OCI-LY1 (cell line): ENCODE results near the gene TYK2.

Experiments used
- EZH2 ChIP-seq: fragments of 200-600 bp; sonication (generic), shearing (Covaris generic); IDR thresholded peaks from 2 replicates; pipeline ENCODE4 v1.8.0; 2017; ENCODE audit warnings: borderline replicate concordance, mixed run types, mild to moderate bottlenecking, antibody characterized with exemption, low read length, moderate library complexity, mixed read lengths
- TF ChIP-seq, protein P1 (sequence below): fragments of 200-600 bp; sonication (generic), shearing (Covaris generic); IDR thresholded peaks from 2 replicates; pipeline ENCODE4 v1.5.1; 2017; ENCODE audit warnings: mild to moderate bottlenecking, antibody characterized with exemption, low read length, moderate library complexity, mixed read lengths

DNA sequence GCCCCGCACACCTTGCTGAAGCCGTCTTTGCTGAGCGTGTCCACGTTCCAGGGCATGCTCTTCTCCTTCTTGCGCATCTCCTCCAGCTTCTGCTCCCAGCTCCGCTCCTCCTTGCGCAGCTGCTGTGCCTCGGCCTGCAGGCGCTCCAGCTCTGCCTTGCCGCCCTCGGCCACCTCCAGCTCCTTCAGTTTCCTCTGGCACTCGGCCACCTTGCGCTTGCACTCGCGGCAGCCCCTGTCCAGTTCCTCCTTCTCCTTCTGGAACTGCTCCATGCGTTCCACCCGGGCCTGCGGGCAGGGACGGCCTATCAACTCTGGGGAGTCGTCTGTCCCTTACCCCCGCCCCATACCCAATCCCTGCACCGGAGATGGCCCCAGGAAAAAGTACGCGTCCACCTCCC lies 15.5 kb upstream of the TYK2 start:
- TF ChIP-seq, protein P1, sequence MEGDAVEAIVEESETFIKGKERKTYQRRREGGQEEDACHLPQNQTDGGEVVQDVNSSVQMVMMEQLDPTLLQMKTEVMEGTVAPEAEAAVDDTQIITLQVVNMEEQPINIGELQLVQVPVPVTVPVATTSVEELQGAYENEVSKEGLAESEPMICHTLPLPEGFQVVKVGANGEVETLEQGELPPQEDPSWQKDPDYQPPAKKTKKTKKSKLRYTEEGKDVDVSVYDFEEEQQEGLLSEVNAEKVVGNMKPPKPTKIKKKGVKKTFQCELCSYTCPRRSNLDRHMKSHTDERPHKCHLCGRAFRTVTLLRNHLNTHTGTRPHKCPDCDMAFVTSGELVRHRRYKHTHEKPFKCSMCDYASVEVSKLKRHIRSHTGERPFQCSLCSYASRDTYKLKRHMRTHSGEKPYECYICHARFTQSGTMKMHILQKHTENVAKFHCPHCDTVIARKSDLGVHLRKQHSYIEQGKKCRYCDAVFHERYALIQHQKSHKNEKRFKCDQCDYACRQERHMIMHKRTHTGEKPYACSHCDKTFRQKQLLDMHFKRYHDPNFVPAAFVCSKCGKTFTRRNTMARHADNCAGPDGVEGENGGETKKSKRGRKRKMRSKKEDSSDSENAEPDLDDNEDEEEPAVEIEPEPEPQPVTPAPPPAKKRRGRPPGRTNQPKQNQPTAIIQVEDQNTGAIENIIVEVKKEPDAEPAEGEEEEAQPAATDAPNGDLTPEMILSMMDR: no peak
- TF ChIP-seq EZH2: no peak
